Measurements from ENCODE around the gene CABCOCO1. TPM values are rescaled to one million over a fixed set of nuclear protein-coding genes. Genes with fewer than 3 reads are reported as not detected.
"Not testable (repeated sequence)": the region's sequence is repeated elsewhere in the genome, so short reads cannot be mapped to it uniquely, and the experiment has no call there.

CABCOCO1 gene
- total RNA-seq, 1 experiment from 2014 or later = not detected

DNA sequence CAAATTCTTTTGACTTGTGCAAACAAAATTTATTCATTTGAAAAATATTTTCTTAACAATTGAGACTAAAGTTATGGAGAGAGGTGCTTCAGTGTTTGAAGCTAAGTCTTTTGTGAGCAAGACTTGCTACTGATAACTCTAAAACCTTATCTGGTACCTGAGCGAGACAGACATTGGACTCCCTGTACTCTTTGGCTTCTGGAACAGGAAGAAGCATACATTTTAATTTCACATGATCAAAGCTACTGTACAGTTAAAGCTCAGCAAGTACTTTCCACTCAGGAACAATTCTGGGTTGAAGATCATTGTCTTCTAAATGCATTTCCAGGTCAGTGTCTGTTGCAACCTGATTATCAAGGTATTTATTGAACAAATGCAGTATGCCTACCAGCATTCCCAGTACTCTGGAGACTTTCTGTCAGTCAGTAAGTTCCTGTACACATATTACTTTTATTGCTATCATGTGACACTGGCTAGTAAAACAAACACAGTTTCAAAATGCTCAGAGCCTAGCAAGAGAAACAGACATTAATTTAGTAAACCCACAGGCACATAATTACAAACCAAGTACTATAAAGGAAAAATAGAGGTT, 42.4 kb downstream of the CABCOCO1 start:
- RAD21 ChIA-PET (ENCODE audit: low non-redundant PET in 1 of 2, low total read pairs in 2 of 2, uncharacterized antibody in 2 of 2, unreplicated experiment in 2 of 2) = no interaction called here
- no peak for TF ChIP-seq CBX3 (IDR thresholded peaks at IDR 0.05; ENCODE audit: low read depth)
- DNase-seq (ENCODE audit: low read depth, low spot score) (no peak), ATAC-seq (no peak)
- Histone ChIP-seq H3K9me3 (ENCODE audit: control insufficient read depth in 1 of 2, insufficient read depth in 1 of 2, low read depth in 1 of 2, low read length in 2 of 2) (no peaks in the 10 kb centered on the region), H3K4me2 (ENCODE audit: low read length) (no peak overlapping the region), H3K4me3 (replicated peaks in 1 of 2; ENCODE audit: low read depth in 1 of 2, low read length in 2 of 2) (no peak overlapping the region), H3K27me3 (ENCODE audit: insufficient read depth, low read length) (no peaks in the 10 kb centered on the region), H3K27ac (ENCODE audit: low read depth, low read length) (no peak overlapping the region), H3K36me3 (ENCODE audit: control insufficient read depth in 1 of 2, insufficient read depth in 2 of 2, low read length in 2 of 2) (no peaks in the 10 kb centered on the region), H3K9ac (ENCODE audit: low read length) (no peak overlapping the region), H3K9me2 (ENCODE audit: insufficient read depth) (no peaks in the 10 kb centered on the region), H3K79me2 (ENCODE audit: insufficient read depth, low read length) (no peaks in the 10 kb centered on the region), H2AFZ (ENCODE audit: low read depth, low read length, poor library complexity, severe bottlenecking) (no peak overlapping the region), H4K20me1 (ENCODE audit: insufficient read depth) (no peaks in the 10 kb centered on the region), H3K4me1 (ENCODE audit: control insufficient read depth in 1 of 2, insufficient read depth in 2 of 2, low read length in 2 of 2) (no peaks in the 10 kb centered on the region)
- intact Hi-C loops (cut with micrococcal nuclease) = no loop called here
- POLR2A ChIA-PET = no interaction called here
- CTCF ChIA-PET = no interaction called here
- no TSS peak for BruUV-seq (replicated peaks)

DNA sequence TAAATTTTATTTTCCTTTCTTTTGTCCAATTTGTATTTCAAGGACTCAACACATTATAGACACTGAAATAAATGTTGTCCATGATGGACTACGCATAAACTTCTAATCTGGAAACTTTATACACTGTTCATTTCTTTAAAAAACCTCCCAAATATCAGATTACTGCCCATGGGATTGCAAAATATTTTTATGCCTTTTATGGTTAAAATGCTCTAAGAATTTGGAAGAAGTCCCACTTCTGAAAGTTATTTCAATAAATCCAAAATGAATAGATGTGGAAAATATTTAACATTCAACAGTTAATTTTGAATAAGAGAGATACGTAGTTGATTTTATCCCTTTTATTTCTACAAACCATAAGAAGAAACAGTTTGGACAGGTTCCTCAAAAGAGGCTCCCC, 46.1 kb downstream of the CABCOCO1 start:
- H2AFZ ChIP-seq (ENCODE audit: low read depth, low read length, poor library complexity, severe bottlenecking) = no peak overlapping the region
- no peaks in the 10 kb centered on the region for H3K4me1 ChIP-seq (ENCODE audit: control insufficient read depth in 1 of 2, insufficient read depth in 2 of 2, low read length in 2 of 2)
- H3K4me3 ChIP-seq (replicated peaks in 1 of 2; ENCODE audit: low read depth in 1 of 2, low read length in 2 of 2) = no peak overlapping the region
- H3K79me2 ChIP-seq (ENCODE audit: insufficient read depth, low read length) = no peaks in the 10 kb centered on the region
- TF ChIP-seq FOSL1 (IDR thresholded peaks at IDR 0.05; ENCODE audit: low read depth) (no peak), SP1 (IDR thresholded peaks at IDR 0.05; ENCODE audit: low read depth) (no peak), EGR1 (IDR thresholded peaks at IDR 0.05; ENCODE audit: low read depth) (no peak), POLR2A (IDR thresholded peaks at IDR 0.05; ENCODE audit: borderline replicate concordance, extremely low read depth, insufficient read depth, insufficient read length) (no peak), ZNF274 (IDR thresholded peaks at IDR 0.05; ENCODE audit: low read depth, low read length) (no peak)
- TF ChIP-seq, protein P1, sequence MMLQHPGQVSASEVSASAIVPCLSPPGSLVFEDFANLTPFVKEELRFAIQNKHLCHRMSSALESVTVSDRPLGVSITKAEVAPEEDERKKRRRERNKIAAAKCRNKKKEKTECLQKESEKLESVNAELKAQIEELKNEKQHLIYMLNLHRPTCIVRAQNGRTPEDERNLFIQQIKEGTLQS (IDR thresholded peaks at IDR 0.05) = no peak
- ChIA-PET CTCF (no interaction called here), RAD21 (ENCODE audit: low non-redundant PET in 1 of 2, low total read pairs in 2 of 2, uncharacterized antibody in 2 of 2, unreplicated experiment in 2 of 2) (no interaction called here), POLR2A (no interaction called here)
- H3K4me2 ChIP-seq (ENCODE audit: low read length) = no peak overlapping the region
- H3K27ac ChIP-seq (ENCODE audit: low read depth, low read length) = no peak overlapping the region
- H3K9me2 ChIP-seq (ENCODE audit: insufficient read depth) = no peaks in the 10 kb centered on the region
- no peak overlapping the region for H3K9ac ChIP-seq (ENCODE audit: low read length)
- ATAC-seq (no peak), DNase-seq (ENCODE audit: low read depth, low spot score) (no peak)
- no peaks in the 10 kb centered on the region for H3K9me3 ChIP-seq (ENCODE audit: control insufficient read depth in 1 of 2, insufficient read depth in 1 of 2, low read depth in 1 of 2, low read length in 2 of 2)
- no TSS peak for BruUV-seq (replicated peaks)
- no peaks in the 10 kb centered on the region for H4K20me1 ChIP-seq (ENCODE audit: insufficient read depth)
- intact Hi-C loops (cut with micrococcal nuclease) = no loop called here
- no peaks in the 10 kb centered on the region for H3K27me3 ChIP-seq (ENCODE audit: insufficient read depth, low read length)
- no peaks in the 10 kb centered on the region for H3K36me3 ChIP-seq (ENCODE audit: control insufficient read depth in 1 of 2, insufficient read depth in 2 of 2, low read length in 2 of 2)

DNA sequence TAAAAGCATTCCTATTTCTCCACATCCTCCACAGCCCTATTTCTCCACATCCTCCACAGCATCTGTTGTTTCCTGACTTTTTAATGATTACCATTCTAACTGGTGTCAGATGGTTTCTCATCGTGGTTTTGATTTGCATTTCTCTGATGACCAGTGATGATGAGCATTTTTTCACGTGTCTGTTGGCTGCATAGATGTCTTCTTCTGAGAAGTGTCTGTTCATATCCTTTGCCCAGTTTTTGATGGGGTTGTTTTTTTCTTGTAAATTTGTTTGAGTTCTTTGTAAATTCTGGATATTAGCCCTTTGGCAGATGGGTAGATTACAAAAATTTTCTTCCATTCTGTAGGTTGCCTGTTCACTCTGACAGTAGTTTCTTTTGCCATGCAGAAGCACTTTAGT, 49.4 kb downstream of the CABCOCO1 start:
- H3K79me2 ChIP-seq (ENCODE audit: insufficient read depth, low read length); H3K36me3 ChIP-seq (ENCODE audit: control insufficient read depth in 1 of 2, insufficient read depth in 2 of 2, low read length in 2 of 2); H3K9me3 ChIP-seq (ENCODE audit: control insufficient read depth in 1 of 2, insufficient read depth in 1 of 2, low read depth in 1 of 2, low read length in 2 of 2); H3K4me1 ChIP-seq (ENCODE audit: control insufficient read depth in 1 of 2, insufficient read depth in 2 of 2, low read length in 2 of 2); H3K4me2 ChIP-seq (ENCODE audit: low read length); CTCF ChIA-PET; POLR2A ChIA-PET; H3K27me3 ChIP-seq (ENCODE audit: insufficient read depth, low read length); H3K27ac ChIP-seq (ENCODE audit: low read depth, low read length); intact Hi-C loops (cut with micrococcal nuclease); RAD21 ChIA-PET (ENCODE audit: low non-redundant PET in 1 of 2, low total read pairs in 2 of 2, uncharacterized antibody in 2 of 2, unreplicated experiment in 2 of 2); H2AFZ ChIP-seq (ENCODE audit: low read depth, low read length, poor library complexity, severe bottlenecking); H3K4me3 ChIP-seq (replicated peaks in 1 of 2; ENCODE audit: low read depth in 1 of 2, low read length in 2 of 2); BruUV-seq (replicated peaks); DNase-seq (ENCODE audit: low read depth, low spot score); H4K20me1 ChIP-seq (ENCODE audit: insufficient read depth); H3K9me2 ChIP-seq (ENCODE audit: insufficient read depth); ATAC-seq; H3K9ac ChIP-seq (ENCODE audit: low read length): not testable (repeated sequence)

DNA sequence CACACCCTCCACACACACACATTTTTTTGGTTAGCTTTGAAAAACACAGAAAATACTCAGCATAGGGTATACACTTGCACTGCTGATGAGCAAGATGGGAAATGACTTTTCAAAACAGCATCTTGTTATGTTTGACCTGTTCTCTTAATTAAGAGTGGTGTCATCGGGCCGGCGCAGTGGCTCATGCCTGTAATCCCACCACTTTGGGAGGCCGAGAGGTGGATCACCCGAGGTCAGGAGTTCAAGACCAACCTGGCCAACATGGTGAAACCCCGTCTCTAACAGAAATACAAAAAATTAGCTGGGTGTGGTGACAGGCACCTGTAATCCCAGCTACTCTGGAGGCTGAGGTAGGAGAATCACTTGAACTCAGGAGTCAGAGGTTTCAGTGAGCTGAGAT, 56.7 kb downstream of the CABCOCO1 start:
- ATAC-seq; H3K4me3 ChIP-seq (replicated peaks in 1 of 2; ENCODE audit: low read depth in 1 of 2, low read length in 2 of 2); CTCF ChIA-PET; BruUV-seq (replicated peaks); H4K20me1 ChIP-seq (ENCODE audit: insufficient read depth); H3K9me2 ChIP-seq (ENCODE audit: insufficient read depth); H3K9me3 ChIP-seq (ENCODE audit: control insufficient read depth in 1 of 2, insufficient read depth in 1 of 2, low read depth in 1 of 2, low read length in 2 of 2); H3K9ac ChIP-seq (ENCODE audit: low read length); H3K4me1 ChIP-seq (ENCODE audit: control insufficient read depth in 1 of 2, insufficient read depth in 2 of 2, low read length in 2 of 2); H3K27me3 ChIP-seq (ENCODE audit: insufficient read depth, low read length); H3K36me3 ChIP-seq (ENCODE audit: control insufficient read depth in 1 of 2, insufficient read depth in 2 of 2, low read length in 2 of 2); RAD21 ChIA-PET (ENCODE audit: low non-redundant PET in 1 of 2, low total read pairs in 2 of 2, uncharacterized antibody in 2 of 2, unreplicated experiment in 2 of 2); H3K4me2 ChIP-seq (ENCODE audit: low read length); DNase-seq (ENCODE audit: low read depth, low spot score); POLR2A ChIA-PET; intact Hi-C loops (cut with micrococcal nuclease); H2AFZ ChIP-seq (ENCODE audit: low read depth, low read length, poor library complexity, severe bottlenecking); H3K79me2 ChIP-seq (ENCODE audit: insufficient read depth, low read length); H3K27ac ChIP-seq (ENCODE audit: low read depth, low read length): not testable (repeated sequence)

Measured in HCT116 (cell line).